Measurements from ENCODE around the gene TAF7. TPM values are rescaled to one million over a fixed set of nuclear protein-coding genes. Genes with fewer than 3 reads are reported as not detected.

Gene TAF7
- total and polyA plus RNA-seq, 9 donors: 65.1 to 141 (median 102) TPM

GRCh38 chr5:141298376-141298775, 22.2 kb downstream of the TAF7 start:
- Histone ChIP-seq H3K9me3 (peaks cover 0 to 21% of the 10 kb centered on the region in 2 donors), H3K4me1 (ENCODE audit: insufficient read depth) (no peaks in the 10 kb centered on the region), H3K36me3 (no peaks in the 10 kb centered on the region), H3K27me3 (no peaks in the 10 kb centered on the region), H3K27ac (no peak overlapping the region), H3K4me3 (no peak overlapping the region)
- no peak for DNase-seq
- 75 to 88% (median 77%) methylated on average over 4 of the region's 4 CpGs for WGBS, 3 donors
- intact Hi-C loops (cut with DNase I): no loop called here
- TF ChIP-seq, protein P1, sequence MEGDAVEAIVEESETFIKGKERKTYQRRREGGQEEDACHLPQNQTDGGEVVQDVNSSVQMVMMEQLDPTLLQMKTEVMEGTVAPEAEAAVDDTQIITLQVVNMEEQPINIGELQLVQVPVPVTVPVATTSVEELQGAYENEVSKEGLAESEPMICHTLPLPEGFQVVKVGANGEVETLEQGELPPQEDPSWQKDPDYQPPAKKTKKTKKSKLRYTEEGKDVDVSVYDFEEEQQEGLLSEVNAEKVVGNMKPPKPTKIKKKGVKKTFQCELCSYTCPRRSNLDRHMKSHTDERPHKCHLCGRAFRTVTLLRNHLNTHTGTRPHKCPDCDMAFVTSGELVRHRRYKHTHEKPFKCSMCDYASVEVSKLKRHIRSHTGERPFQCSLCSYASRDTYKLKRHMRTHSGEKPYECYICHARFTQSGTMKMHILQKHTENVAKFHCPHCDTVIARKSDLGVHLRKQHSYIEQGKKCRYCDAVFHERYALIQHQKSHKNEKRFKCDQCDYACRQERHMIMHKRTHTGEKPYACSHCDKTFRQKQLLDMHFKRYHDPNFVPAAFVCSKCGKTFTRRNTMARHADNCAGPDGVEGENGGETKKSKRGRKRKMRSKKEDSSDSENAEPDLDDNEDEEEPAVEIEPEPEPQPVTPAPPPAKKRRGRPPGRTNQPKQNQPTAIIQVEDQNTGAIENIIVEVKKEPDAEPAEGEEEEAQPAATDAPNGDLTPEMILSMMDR (IDR thresholded peaks at IDR 0.05): no peak
- TF ChIP-seq EP300 (IDR thresholded peaks at IDR 0.05): no peak
- no peak for TF ChIP-seq POLR2A (IDR thresholded peaks at IDR 0.05)

DNA sequence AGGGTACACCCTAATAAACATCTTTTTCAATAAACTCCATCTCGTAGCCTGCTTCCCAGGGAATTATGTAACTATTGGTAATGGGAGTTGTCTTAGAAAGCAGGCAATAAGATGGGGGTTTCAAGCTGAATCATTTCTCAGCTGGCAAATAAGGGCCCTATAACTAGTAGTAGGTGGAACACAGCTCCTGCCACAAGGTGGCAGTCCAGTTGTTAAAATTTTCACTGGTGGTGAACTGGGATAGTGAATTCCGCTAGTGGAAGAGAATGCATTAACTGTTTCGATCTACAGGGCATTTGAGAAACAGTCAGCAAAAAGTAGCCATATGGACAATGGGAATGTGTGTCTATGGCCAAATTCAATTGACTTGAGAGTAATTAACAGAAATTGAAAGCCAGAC, 47.7 kb downstream of the TAF7 start:
- 39 to 58% (median 53%) methylated on average over 3 of the region's 3 CpGs for WGBS, 3 donors
- Histone ChIP-seq H3K27ac (no peak overlapping the region), H3K9me3 (peaks cover 4 to 29% of the 10 kb centered on the region in 2 donors), H3K36me3 (no peaks in the 10 kb centered on the region), H3K4me3 (no peak overlapping the region), H3K27me3 (no peaks in the 10 kb centered on the region), H3K4me1 (ENCODE audit: insufficient read depth) (no peaks in the 10 kb centered on the region)
- TF ChIP-seq EP300 (IDR thresholded peaks at IDR 0.05): no peak
- TF ChIP-seq POLR2A (IDR thresholded peaks at IDR 0.05): no peak
- TF ChIP-seq, protein P1 (IDR thresholded peaks at IDR 0.05): no peak
- intact Hi-C loops (cut with DNase I): no loop called here
- DNase-seq: no peak

DNA sequence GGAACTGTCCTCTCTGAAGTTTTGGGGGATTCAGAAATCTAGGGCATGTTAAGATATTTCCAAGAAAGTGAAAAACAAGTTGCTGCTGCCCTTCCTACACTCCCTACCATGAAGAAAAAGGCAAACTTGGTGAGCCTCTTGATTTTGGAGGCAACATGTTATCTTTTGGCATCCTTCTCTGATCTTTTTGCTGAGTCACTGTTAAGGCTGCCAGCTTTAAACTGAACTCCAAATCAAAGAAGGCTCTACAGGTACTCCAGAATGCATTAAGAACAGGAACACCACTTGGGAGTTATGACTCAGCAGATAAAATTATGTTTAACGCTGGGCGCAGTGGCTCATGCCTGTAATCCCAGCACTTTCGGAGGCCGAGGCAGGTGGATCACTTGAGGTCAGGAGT, 51.4 kb downstream of the TAF7 start:
- TF ChIP-seq POLR2A (IDR thresholded peaks at IDR 0.05) (no peak), EP300 (IDR thresholded peaks at IDR 0.05) (no peak)
- TF ChIP-seq, protein P1 (IDR thresholded peaks at IDR 0.05): no peak
- H3K36me3 ChIP-seq: no peaks in the 10 kb centered on the region
- H3K9me3 ChIP-seq: peaks cover 13 to 37% of the 10 kb centered on the region in 2 donors
- no peaks in the 10 kb centered on the region for H3K4me1 ChIP-seq (ENCODE audit: insufficient read depth)
- no peak for DNase-seq
- H3K27me3 ChIP-seq: no peaks in the 10 kb centered on the region
- no peak overlapping the region for H3K4me3 ChIP-seq
- intact Hi-C loops (cut with DNase I): no loop called here
- no peak overlapping the region for H3K27ac ChIP-seq
- 95 to 99% (median 98%) methylated on average over 4 of the region's 4 CpGs for WGBS, 3 donors

Other genes starting within 250 kb of the TAF7 start
Only the 30 nearest of the 38 such genes appear.
- gene PCDHB7, start 148.1 kb downstream of the TAF7 start, total RNA-seq: 1 to 10 TPM; 1.4 to 5.1 (median 4.0) TPM
- 1 to 10 TPM; 2.2 to 3.0 TPM for gene PCDHB7, start 148.1 kb downstream of the TAF7 start, polyA plus RNA-seq
- gene PCDHB8, start 143.0 kb downstream of the TAF7 start, total RNA-seq: 1 to 10 TPM; 1.2 to 5.8 (median 2.9) TPM
- gene PCDHB8, start 143.0 kb downstream of the TAF7 start, polyA plus RNA-seq: 1 to 10 TPM in 1 of 2 donors, under 1 TPM in 1; 0.42 to 1.2 TPM
- gene PCDHB16, start 138.4 kb downstream of the TAF7 start, total RNA-seq: 10 to 100 TPM in 2 of 7 donors, 1 to 10 TPM in 5; 5.6 to 11.1 (median 6.9) TPM
- gene PCDHB16, start 138.4 kb downstream of the TAF7 start, polyA plus RNA-seq: 1 to 10 TPM; 3.1 to 4.2 TPM
- gene PCDHB9, start 133.6 kb downstream of the TAF7 start, total RNA-seq: 1 to 10 TPM; 2.0 to 5.4 (median 3.8) TPM
- 1 to 10 TPM; 1.5 to 3.3 TPM for gene PCDHB9, start 133.6 kb downstream of the TAF7 start, polyA plus RNA-seq
- 1 to 10 TPM; 2.7 to 5.2 (median 3.1) TPM for gene PCDHB10, start 128.4 kb downstream of the TAF7 start, total RNA-seq
- gene PCDHB10, start 128.4 kb downstream of the TAF7 start, polyA plus RNA-seq: 1 to 10 TPM; 2.9 to 3.4 TPM
- gene PCDHB11, start 121.2 kb downstream of the TAF7 start, total RNA-seq: 1 to 10 TPM; 2.5 to 9.2 (median 6.0) TPM
- gene PCDHB11, start 121.2 kb downstream of the TAF7 start, polyA plus RNA-seq: 1 to 10 TPM; 1.8 to 3.2 TPM
- 1 to 10 TPM; 2.8 to 8.8 (median 6.9) TPM for gene PCDHB12, start 112.1 kb downstream of the TAF7 start, total RNA-seq
- 1 to 10 TPM; 2.8 to 2.9 TPM for gene PCDHB12, start 112.1 kb downstream of the TAF7 start, polyA plus RNA-seq
- 1 to 10 TPM; 3.9 to 5.9 (median 4.5) TPM for gene PCDHB13, start 106.9 kb downstream of the TAF7 start, total RNA-seq
- gene PCDHB13, start 106.9 kb downstream of the TAF7 start, polyA plus RNA-seq: 1 to 10 TPM; 1.3 to 3.1 TPM
- 1 to 10 TPM; 3.8 to 7.2 (median 5.4) TPM for gene PCDHB14, start 97.4 kb downstream of the TAF7 start, total RNA-seq
- 1 to 10 TPM; 3.8 to 4.5 TPM for gene PCDHB14, start 97.4 kb downstream of the TAF7 start, polyA plus RNA-seq
- gene PCDHB15, start 75.4 kb downstream of the TAF7 start, total RNA-seq: 10 to 100 TPM in 4 of 7 donors, 1 to 10 TPM in 3; 3.4 to 17.0 (median 10.3) TPM
- gene PCDHB15, start 75.4 kb downstream of the TAF7 start, polyA plus RNA-seq: 1 to 10 TPM; 6.7 to 8.2 TPM
- gene SLC25A2, start 16.7 kb downstream of the TAF7 start, total RNA-seq: 1 to 10 TPM in 1 of 7 donors, under 1 TPM in 3, not detected in 3; 0.40 to 1.4 (median 0.54) TPM
- gene SLC25A2, start 16.7 kb downstream of the TAF7 start, polyA plus RNA-seq: under 1 TPM in 1 of 2 donors, not detected in 1; 0.10 TPM
- 1 to 10 TPM in 3 of 7 donors, under 1 TPM in 4; 0.72 to 2.8 (median 1.00) TPM for gene PCDHGA1, start 9.7 kb upstream of the TAF7 start, total RNA-seq
- under 1 TPM; 0.29 to 0.90 TPM for gene PCDHGA1, start 9.7 kb upstream of the TAF7 start, polyA plus RNA-seq
- 10 to 100 TPM in 5 of 7 donors, 1 to 10 TPM in 2; 7.3 to 13.5 (median 12.0) TPM for gene PCDHGA2, start 18.0 kb upstream of the TAF7 start, total RNA-seq
- gene PCDHGA2, start 18.0 kb upstream of the TAF7 start, polyA plus RNA-seq: 1 to 10 TPM; 3.0 to 5.4 TPM
- gene PCDHGA3, start 23.0 kb upstream of the TAF7 start, total RNA-seq: 1 to 10 TPM; 5.3 to 8.6 (median 5.9) TPM
- gene PCDHGA3, start 23.0 kb upstream of the TAF7 start, polyA plus RNA-seq: 1 to 10 TPM; 1.9 to 2.9 TPM
- gene PCDHGB1, start 29.3 kb upstream of the TAF7 start, total RNA-seq: 1 to 10 TPM; 3.7 to 9.3 (median 5.5) TPM
- gene PCDHGB1, start 29.3 kb upstream of the TAF7 start, polyA plus RNA-seq: 1 to 10 TPM; 1.1 to 1.4 TPM
- 1 to 10 TPM; 4.4 to 8.2 (median 6.6) TPM for gene PCDHGA4, start 34.2 kb upstream of the TAF7 start, total RNA-seq
- 1 to 10 TPM; 1.2 to 3.8 TPM for gene PCDHGA4, start 34.2 kb upstream of the TAF7 start, polyA plus RNA-seq
- 10 to 100 TPM in 2 of 7 donors, 1 to 10 TPM in 5; 4.5 to 11.9 (median 9.3) TPM for gene PCDHGB2, start 39.2 kb upstream of the TAF7 start, total RNA-seq
- 1 to 10 TPM; 1.9 to 4.3 TPM for gene PCDHGB2, start 39.2 kb upstream of the TAF7 start, polyA plus RNA-seq
- 1 to 10 TPM; 4.5 to 9.5 (median 6.4) TPM for gene PCDHGA5, start 43.4 kb upstream of the TAF7 start, total RNA-seq
- 1 to 10 TPM; 1.7 to 3.2 TPM for gene PCDHGA5, start 43.4 kb upstream of the TAF7 start, polyA plus RNA-seq
- gene PCDHGB3, start 49.5 kb upstream of the TAF7 start, total RNA-seq: 1 to 10 TPM; 4.1 to 8.6 (median 5.6) TPM
- gene PCDHGB3, start 49.5 kb upstream of the TAF7 start, polyA plus RNA-seq: 1 to 10 TPM; 1.1 to 2.1 TPM
- gene PCDHGA6, start 53.1 kb upstream of the TAF7 start, total RNA-seq: 10 to 100 TPM in 3 of 7 donors, 1 to 10 TPM in 4; 6.7 to 14.5 (median 8.7) TPM
- gene PCDHGA6, start 53.1 kb upstream of the TAF7 start, polyA plus RNA-seq: 1 to 10 TPM; 3.6 to 4.2 TPM
- gene PCDHGA7, start 62.0 kb upstream of the TAF7 start, total RNA-seq: 1 to 10 TPM; 4.2 to 8.6 (median 5.8) TPM
- gene PCDHGA7, start 62.0 kb upstream of the TAF7 start, polyA plus RNA-seq: 1 to 10 TPM; 1.3 to 2.3 TPM
- 10 to 100 TPM in 1 of 7 donors, 1 to 10 TPM in 6; 6.0 to 12.0 (median 8.8) TPM for gene PCDHGB4, start 66.9 kb upstream of the TAF7 start, total RNA-seq
- gene PCDHGB4, start 66.9 kb upstream of the TAF7 start, polyA plus RNA-seq: 1 to 10 TPM; 2.1 to 3.1 TPM
- 1 to 10 TPM; 2.9 to 7.6 (median 3.8) TPM for gene PCDHGA8, start 71.8 kb upstream of the TAF7 start, total RNA-seq
- gene PCDHGA8, start 71.8 kb upstream of the TAF7 start, polyA plus RNA-seq: under 1 TPM; 0.37 to 0.41 TPM
- gene PCDHGB5, start 77.2 kb upstream of the TAF7 start, total RNA-seq: 10 to 100 TPM; 13.2 to 19.7 (median 18.2) TPM
- 1 to 10 TPM; 4.5 to 8.2 TPM for gene PCDHGB5, start 77.2 kb upstream of the TAF7 start, polyA plus RNA-seq
- gene PCDHGA9, start 82.0 kb upstream of the TAF7 start, total RNA-seq: 10 to 100 TPM in 4 of 7 donors, 1 to 10 TPM in 3; 5.4 to 11.7 (median 10.6) TPM
- 1 to 10 TPM; 2.3 to 5.2 TPM for gene PCDHGA9, start 82.0 kb upstream of the TAF7 start, polyA plus RNA-seq
- gene PCDHGB6, start 87.2 kb upstream of the TAF7 start, total RNA-seq: 10 to 100 TPM in 6 of 7 donors, 1 to 10 TPM in 1; 9.8 to 18.1 (median 14.4) TPM
- 10 to 100 TPM in 1 of 2 donors, 1 to 10 TPM in 1; 7.0 to 12.3 TPM for gene PCDHGB6, start 87.2 kb upstream of the TAF7 start, polyA plus RNA-seq
- 1 to 10 TPM; 5.0 to 9.7 (median 8.1) TPM for gene PCDHGA10, start 92.2 kb upstream of the TAF7 start, total RNA-seq
- gene PCDHGA10, start 92.2 kb upstream of the TAF7 start, polyA plus RNA-seq: 1 to 10 TPM; 1.3 to 3.9 TPM
- gene PCDHGB7, start 96.9 kb upstream of the TAF7 start, total RNA-seq: 10 to 100 TPM; 11.3 to 22.9 (median 20.0) TPM
- gene PCDHGB7, start 96.9 kb upstream of the TAF7 start, polyA plus RNA-seq: 10 to 100 TPM in 1 of 2 donors, 1 to 10 TPM in 1; 8.0 to 19.9 TPM
- 1 to 10 TPM; 3.2 to 7.7 (median 5.7) TPM for gene PCDHGA11, start 100.3 kb upstream of the TAF7 start, total RNA-seq
- gene PCDHGA11, start 100.3 kb upstream of the TAF7 start, polyA plus RNA-seq: 1 to 10 TPM; 1.4 to 2.6 TPM
- 10 to 100 TPM in 1 of 7 donors, 1 to 10 TPM in 6; 6.0 to 10.4 (median 8.2) TPM for gene PCDHGA12, start 109.7 kb upstream of the TAF7 start, total RNA-seq
- 1 to 10 TPM; 2.0 to 4.5 TPM for gene PCDHGA12, start 109.7 kb upstream of the TAF7 start, polyA plus RNA-seq

Measured in ovary (tissue), 9 donors.